Measurements from ENCODE around the gene MAPK12.

Gene MAPK12

DNA sequence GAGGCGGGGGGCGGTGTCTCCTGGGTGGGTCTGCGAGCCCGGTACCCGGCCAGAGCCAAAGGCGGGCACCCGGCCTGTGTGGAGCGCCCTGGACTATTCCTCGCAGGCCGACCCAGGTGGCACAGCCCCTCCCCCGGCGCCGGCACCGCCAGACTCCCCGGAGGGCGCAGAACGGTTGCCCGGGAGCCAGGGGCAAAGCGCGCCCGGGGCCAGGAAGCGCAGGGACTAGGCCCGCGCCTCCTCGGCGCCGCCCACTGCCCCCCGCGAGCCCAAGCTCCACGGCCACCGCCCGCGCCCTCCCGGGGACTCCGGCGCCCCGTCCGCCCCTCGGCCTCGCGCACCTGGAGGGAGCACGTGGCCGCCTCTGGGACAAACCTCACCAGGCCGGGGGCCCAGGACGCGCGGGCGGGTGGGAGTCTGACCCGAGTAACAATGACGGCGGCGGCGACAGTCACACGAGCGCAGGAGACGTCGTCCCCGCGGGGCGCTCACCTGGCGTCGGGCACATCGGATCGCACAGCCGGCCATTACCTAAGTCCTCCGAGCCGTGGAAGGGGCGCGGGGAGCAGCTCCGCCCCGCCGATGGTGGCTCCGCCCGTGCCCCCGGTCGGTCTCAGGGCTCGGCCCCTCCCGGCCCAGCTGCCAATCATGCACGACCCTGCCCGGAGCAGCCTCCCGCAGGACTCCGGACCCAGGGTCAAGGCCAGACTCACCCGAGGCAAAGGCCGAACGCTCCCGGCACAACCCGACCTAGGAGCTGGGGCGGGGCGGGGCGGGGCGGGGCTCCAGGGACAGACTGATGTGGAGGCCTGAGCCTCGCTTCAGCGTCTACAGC, 38.5 kb upstream of the MAPK12 start:
- peak; percentile 83 for DNase-seq (ENCODE audit: low read depth, low spot score)

DNA sequence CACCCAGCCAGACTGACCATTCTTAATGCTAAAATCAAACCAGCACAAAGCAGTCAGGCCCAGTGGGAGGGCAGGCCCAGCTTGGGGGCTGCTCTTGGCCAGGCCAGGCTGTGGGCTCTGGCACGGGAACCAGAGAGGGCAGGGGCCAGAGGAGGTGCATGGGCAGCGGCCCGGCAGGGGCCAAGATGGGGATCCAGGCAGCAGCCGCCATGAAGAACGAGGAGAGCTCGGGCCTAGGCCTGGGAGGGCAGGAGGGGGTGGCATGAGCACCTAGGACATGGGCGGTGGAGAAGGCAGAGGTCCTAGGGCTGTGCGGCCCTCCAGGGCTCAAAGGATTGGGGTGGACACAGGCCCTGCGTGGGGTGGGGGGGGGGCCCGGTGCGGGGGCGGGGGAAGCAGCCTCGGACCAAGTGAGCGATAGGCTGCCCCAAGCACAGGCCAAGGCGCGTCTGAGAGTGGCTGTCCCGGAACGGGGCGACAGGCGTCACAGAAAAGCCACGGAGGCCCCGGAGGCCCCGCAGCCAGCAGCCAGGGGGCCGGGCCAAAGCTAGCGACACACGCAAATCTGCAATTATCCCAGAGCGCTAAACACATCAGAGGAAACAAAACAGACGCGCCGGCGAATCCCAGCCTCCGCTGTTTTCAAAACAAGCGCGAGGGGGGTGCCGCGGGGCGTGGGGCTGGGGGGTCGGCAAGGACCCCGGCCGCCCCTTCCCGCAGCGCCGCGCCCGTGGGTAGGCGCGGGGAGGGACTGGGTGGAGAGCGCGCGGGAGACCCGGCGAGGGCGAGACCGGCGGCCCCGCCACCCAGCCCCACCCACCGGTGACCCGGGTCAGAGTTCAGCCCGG, 37.7 kb upstream of the MAPK12 start:
- peak; percentile 24 for DNase-seq (ENCODE audit: low read depth, low spot score)

DNA sequence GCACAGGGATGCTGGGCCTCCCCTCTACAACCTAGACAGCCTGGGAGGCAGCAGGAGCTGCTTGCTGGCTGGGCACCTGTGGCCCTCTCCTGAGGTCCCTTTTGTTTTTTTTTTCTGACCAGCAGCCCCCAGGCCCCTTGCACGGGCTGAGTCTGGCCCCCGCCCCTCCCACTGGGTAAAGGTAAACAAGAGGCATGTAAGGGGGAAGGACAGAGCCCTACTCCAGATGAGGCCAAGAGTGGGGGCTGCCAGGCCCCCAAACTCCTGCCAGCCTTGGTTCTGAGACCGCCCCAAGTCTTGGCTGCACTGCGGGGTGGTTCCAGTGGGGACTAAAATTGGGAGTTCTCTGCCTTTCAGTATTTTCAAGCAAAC, 36.8 kb upstream of the MAPK12 start:
- DNase-seq (ENCODE audit: low read depth, low spot score) = no peak

DNA sequence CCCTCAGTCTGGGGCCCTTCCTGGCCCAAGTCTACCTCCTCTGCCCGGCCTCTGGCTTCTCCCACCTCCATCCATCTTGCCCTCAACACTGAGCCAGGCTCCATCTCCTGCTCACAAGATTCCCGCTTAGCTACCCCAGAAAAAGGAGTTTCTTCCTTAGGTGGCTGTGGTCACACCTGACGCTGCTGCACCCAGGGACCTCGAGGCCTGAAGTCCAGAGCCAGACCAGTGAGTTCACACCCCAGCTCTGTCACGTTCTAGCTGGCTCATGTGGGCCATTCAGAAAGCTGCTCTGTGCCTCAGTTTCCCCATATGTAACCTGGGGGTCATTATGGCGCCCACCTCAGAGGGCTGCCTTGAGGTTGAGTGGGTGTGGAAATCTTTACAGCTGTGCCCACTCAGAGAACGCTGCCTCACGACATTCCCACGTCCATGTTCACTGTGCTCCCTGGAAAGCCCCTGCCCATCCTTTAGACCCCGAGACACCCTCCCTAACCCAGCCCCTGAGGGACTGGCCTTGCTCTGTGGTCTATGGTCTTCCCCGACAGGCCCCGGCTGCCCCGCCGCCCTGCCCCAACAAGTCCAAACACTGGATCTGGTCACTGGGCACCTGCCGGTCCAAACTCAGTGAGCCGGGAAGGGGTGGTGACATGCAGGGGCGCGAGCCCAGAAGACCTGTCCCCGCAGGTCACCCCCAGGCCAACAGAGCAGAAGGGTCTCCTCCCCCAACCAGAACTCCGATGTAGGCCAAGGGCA, 36.2 kb upstream of the MAPK12 start:
- no peak for DNase-seq (ENCODE audit: low read depth, low spot score)

DNA sequence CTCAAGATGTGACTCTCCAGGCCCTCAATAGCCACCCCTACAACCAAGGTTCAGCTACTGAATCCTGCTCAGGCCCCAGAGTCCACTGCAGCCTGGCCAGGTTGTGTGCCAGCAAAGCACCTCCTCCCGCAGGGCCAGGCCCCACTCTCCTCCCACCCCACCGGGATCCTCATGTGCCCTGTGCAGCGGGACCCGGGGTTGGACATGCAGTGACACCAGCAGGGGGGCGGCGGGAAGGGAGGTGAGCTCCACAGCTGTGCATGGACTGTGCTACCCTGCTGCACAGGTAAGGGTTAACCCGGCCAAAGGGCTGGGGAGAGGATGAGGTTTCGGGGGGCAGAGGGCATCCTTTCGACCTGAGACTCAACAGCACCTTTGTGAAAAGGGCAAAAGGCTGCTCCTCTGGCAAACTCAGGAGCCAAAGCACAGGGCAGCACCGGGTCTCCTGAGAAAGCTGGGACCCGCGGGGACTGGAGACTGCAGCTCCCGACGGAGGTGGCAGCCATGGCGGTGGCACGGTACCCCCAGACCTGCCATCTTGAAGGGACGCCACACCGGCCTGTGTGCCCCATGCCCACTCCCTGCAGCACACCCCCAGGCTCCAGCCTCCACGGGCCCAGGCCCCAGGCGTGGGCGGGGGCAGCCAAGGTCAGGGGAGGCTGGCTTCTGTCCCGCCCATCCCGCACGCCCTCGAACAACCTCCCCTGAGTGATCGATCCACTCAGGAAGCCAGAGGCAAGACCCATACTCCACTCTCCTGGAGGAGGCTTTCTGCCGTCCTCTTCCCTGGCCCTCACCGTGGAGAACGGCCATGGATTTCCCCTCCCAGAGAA, 35.4 kb upstream of the MAPK12 start:
- no peak for DNase-seq (ENCODE audit: low read depth, low spot score)

DNA sequence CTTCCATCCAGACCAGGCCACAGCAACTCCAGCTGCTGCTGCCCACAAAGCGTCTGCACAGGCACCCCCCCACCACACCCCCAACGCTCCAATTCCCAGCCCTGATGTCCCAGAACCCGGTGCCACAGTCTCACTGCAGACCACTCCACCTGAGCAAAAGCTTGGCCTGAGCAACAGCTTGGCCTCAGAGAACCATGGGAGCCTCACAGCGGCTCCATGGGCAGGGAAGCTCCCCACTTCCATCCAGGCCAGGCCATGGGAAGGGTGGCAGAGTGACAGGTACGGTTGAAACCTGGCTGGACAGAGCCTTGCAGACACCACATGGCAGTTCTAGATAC, 32.8 kb upstream of the MAPK12 start:
- no peak for DNase-seq (ENCODE audit: low read depth, low spot score)

DNA sequence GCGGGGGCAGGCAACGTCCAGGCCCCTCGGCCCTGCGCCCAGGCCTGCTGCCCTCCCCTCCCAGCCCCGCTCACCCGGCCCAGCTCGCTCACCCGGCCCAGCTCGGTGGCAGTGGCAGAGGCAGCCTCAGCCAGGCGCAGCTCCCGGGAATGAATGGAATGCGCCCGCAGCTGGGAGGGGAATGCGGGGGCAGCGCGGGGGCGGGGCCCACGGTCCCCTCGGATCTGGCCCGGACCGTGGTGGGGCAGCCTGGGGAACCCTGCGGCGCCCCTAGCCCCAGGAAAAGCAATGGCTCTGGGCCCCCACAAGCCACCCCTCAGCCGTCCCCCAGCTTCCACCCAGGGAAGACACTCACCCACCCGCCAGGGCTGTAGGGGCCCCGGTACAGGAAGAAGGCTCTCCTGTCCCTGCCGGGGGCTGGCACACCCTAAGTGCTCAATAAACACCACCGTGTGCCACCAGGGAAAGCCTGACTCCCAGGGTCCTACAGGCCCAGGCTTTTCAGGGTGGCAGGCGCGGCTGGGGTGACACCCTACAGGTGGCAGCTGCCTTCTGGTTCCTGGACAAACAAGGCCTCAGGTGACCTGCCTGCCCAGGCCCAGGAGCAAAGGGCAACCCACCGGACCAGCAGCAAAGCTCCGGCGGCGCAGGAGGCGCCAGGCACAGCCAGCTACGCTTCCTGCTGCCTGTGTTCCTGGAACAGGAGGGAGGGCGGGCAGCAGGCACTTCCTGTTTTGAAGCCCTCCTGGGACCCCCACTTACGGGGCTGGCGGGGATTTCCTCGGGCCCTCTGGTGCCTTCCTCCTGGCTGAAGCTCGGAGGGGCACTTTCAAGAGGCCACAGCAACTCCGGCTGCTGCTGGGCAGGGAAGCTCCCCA, 32.2 kb upstream of the MAPK12 start:
- peak; percentile 72 for DNase-seq (ENCODE audit: low read depth, low spot score)

DNA sequence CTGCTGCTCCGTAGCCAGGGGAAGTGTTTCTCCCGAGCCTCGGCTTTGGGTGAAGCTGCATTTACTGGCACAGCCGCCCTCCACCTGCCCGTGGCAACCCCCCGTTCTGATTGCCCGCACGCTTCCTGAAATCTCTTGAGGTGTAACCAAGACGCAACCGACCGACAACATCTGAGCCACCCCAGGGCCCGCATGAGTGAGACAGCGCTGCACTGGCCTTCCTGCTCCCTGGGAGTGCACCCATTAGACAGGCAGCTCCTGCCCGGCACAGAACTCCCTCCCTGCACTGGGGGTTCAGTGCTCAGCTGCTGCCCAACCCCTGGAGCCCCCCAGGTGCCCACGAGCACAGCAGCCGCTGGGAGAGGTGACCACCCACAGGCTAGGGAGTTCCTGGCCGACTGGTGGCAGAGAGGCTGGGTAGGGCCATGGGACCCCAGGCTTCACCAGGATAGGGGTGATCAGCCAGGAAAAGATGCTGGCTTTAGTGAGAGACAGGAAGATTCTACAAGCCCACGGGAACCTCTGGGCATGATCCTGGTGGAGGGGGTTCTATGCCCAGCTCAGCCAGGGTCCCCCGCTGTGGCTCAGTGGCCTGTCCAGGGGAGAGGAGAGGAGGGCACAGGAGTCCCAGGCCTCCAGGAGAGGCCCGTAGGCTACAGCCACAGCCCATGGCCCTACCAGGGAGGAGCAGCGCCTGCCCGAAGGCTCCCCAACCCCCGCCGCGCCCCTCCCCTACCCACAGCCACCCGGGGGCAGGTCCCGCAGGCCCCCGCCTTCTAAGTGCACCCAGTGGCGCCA, 31.4 kb upstream of the MAPK12 start:
- DNase-seq (ENCODE audit: low read depth, low spot score) = no peak

DNA sequence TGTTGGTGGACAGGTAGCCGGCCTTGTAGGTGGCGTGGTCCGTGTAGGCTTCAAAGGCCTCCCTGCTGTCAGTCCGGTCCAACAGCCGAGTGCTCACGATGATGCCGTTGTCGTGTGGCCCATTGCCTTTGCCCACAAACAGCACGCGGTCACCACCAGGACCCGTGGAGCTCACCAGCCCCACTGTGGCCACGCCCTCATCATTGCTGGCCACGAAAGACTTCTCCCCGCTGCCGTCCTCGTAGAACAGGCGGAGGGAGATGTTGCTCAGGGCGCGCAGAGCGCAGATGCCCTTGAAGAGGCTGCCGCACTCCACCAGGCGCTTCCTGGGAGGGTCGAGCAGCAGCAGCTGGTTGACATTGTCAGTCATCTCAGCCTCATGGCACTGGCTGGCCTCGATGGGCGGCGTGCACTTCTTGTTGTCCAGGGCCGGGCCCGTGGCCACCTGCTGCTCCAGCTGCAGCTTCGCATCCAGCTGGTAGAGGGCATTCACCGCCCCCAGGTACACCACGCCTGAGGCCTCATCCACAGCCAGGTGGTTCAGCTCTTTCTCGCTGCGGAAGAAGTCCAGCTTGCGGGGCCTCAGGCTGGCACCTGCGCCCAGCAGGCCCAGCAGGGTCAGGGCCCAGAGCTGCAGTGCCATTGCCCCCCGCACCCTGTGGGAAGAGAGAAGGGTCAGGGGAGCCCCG, 28.6 kb upstream of the MAPK12 start:
- no peak for DNase-seq (ENCODE audit: low read depth, low spot score)

DNA sequence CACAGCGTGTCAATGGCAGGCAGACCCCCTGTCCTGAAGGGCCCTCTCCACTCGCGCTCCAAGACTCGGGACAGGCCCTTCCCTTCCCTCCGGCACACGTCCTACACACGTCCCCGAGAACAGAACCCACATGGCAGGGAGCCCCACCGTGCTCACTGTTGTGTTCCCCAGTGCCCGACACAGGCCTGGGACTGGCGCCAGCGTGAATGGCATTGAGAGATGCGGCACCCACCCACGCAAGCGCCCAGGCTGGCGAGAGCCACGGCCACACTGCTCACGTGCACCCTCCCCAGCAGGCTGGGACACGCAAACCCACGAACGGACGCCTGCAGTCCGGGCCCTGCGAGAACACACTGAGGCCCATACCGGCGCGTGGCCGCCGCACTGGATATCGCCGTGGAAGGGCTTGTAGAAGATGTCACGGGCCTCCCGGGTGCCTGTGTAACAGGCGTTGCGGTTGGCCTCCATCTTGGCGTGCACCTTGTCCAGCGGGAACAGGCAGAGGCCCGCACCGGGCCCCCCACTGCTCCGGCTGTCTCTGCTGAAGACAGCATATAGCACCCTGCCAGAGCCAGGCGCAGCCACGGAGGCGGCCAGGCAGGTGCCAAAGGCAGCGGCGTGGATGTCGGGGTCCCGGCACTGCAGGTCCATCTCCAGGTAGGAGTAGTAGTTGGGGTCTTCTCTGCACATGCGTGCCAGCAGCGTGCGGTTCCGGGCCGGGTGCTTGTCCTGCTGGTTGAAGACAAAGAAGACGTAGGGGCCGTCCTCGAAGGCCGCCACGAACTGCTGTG, 27.9 kb upstream of the MAPK12 start:
- no peak for DNase-seq (ENCODE audit: low read depth, low spot score)

DNA sequence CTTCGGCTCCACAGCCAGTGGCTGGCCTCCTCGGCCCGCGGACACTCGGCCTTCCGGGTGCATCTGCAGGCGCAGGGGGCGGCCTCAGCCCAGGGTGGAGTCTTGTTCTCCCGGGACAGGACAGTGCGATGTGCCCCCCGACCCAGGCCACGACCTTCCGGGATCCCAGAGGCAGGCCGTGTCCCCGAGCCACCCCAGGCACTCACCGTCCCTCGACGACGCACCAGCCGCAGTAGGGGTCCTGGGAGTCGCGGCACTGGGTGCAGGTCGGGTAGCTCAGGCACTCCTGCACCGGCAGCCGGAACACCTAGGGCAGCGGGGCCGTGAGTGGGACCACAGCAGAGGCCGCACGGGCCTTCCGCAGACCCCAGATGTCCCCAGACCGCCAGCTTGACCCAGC, 26.2 kb upstream of the MAPK12 start:
- DNase-seq (ENCODE audit: low read depth, low spot score) = no peak

DNA sequence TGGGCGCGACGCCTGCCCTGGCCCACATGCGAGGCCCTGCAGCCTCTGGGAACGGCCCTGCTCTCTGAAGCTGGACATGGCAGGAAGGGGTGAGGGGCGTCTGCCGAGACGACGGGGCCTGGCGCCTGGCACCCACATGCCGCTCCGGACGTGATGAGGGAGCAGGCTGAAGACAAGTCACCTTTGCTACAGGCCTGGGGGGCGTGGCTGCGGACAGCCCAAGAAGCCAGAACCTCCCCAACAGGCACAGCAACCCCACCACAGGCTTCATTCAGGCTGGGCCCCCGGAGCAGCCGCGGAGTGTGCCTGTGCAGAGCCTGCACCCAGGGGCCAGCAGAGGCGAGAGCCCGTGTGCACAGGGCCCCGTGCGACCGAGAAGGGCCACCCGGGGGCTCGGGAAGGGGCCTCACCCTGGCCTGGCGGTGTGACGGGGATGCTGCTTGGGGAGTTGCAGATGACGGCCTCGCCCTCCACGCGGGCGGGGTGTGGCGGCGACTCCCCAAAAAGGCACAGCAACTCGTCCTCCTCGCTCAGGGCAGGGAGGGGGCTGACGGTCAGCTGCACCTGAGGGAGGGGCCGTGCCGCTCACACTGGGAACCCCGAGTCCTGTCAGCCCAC, 25.3 kb upstream of the MAPK12 start:
- no peak for DNase-seq (ENCODE audit: low read depth, low spot score)

DNA sequence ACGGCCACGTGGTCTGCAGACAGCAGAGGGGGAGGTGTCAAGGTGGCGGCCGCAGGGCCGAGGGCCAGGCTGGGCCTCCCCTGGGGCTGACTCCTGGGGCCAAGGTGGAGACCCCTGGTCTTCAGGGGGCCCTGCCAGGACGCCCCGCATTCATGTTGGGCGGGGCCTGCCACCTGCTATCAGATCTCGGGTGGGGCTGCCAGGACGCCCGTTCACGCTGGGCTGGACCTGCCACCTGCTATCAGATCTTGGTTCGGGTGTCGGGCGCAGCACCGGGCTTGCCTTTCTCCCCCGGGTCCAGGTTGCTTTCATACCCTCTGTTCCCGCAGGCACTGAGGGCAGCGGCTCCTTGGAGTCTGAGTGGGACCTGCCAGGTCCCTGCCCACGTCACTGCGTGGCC, 24.8 kb upstream of the MAPK12 start:
- DNase-seq (ENCODE audit: low read depth, low spot score) = no peak

DNA sequence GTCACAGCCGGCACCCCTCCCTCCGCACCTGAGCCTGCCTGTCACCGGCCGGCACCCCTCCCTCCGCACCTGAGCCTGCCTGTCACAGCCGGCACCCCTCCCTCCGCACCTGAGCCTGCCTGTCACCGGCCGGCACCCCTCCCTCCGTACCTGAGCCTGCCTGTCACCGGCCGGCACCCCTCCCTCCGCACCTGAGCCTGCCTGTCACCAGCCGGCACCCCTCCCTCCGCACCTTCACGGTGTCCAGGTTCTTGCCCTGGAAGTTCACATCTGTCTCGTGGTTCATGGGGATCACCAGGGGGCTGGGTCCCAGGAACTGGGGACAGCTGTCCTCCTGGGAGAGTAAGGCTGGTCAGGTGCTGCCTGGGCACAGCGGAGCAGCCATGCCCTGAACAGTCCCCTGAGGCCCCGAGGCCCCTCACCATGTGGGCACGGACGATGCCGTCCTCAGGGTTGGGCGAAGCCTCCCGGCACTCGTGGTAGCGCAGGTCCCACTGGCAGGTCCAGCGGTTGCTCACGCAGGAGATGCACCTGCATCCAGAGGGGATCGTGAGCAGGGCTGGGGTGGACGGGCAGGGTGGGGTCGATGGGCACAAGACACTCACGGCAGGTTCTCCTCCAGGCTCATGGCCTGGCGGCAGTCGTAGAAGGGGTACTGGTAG, 24.2 kb upstream of the MAPK12 start:
- DNase-seq (ENCODE audit: low read depth, low spot score) = no peak

DNA sequence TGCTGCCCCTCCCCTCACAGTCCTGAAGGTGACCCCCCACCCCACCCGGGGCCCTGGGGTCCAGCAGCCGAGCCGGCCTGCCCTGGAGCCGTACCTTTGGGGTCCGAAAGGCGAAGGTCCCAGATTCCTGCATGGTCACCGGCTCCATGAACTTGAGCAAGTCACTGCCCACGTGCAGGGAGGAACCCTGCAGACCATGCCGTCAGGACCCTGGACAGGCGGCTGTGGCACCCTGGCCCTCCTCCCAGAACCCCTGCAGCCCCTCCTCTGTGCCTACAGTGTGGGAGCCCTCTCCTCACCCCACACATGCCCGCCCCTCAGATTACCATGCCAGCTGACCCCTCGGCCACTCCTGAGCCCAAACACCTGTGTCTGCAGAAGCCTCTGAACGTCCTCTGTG, 23.0 kb upstream of the MAPK12 start:
- no peak for DNase-seq (ENCODE audit: low read depth, low spot score)

DNA sequence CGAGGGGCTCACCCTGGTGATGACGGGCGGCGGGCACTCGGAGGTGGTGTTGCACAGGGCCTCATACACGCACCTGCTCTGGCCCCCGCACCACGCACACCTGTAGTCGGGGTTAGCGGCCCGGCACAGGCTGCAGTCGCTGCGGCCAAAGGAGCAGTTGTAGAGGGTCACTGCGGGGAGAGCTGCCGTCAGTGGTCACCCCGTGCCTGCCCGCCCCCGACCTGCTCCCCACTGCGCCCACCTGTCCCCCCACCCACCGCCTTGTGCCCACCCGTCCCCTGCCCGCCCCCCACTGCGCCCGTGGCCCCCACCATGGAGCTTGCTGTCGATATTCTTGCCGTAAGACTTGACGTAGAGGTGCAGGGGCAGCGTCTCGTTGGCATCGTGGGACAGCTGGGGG, 22.3 kb upstream of the MAPK12 start:
- no peak for DNase-seq (ENCODE audit: low read depth, low spot score)
